ENCODE measurements around the gene MRPL12. TPM values are rescaled to one million over a fixed set of nuclear protein-coding genes. Genes with fewer than 3 reads are reported as not detected.

Gene MRPL12
- total RNA-seq, 1 experiment from 2014 or later: 108 TPM

DNA sequence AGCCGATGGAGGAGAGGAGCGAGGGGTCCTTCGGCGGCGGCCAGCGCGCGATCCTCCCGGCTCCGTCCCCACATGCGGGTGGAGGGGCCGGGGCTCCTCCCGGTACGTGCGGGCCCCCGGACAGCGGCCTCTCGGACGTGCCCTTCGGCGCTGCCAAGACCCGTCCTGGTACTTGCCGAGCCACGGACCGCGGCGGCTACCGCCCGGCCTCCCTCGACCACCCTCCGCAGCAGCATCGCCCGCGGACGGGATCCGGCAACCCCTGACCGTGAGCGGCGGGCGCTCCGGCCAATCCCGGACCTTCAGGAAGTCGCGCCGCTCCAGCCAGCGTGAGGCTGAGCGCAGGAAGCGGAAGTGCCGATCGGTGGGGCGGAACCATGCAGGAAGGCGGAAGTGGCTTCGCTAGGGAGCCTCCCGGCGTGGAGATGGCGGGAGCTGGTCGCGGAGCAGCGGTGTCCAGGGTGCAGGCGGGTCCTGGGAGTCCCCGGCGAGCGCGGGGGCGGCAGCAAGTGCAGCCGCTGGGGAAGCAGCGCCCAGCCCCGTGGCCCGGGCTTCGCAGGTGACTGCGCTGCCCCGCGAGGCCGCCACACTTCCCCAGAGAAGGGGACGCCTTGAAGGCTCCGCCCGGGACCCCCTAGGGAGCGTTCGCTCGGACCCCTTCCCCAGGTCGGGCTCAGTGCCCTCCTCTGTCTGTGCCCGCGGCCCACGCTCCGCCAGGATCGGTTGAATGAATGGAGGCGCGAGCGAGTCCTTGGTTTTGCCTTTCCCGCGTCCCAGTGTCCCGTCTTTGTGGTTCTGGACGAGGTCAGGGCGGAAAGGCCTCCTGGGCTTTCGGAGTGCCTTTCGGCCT lies 36.6 kb upstream of the MRPL12 start, which contains the start of the genes CCDC137 and OXLD1:
Gene CCDC137, plus strand, starts transcription at position 396 of the 850 bp plus-strand sequence. Its CDS starts 30 bp downstream, at position 426.
Gene OXLD1, minus strand, starts transcription at position 264 of the 850 bp plus-strand sequence. Its CDS starts 28 bp downstream, at position 236.
- Histone ChIP-seq H3K4me2 (ENCODE audit: low read length) (peak within 1 kb of the TSS; percentile 100), H3F3A (ENCODE audit: low read length, unreplicated experiment) (no peaks in the 10 kb centered on the region), H3K9me3 (ENCODE audit: low read length) (no peaks in the 10 kb centered on the region), H2AFZ (ENCODE audit: low read length) (peak within 1 kb of the TSS; percentile 71), H3K79me2 (ENCODE audit: low read length) (peaks cover 56% of the 10 kb centered on the region), H3K27me3 (ENCODE audit: low read length) (no peaks in the 10 kb centered on the region), H3K9me2 (replicated peaks; ENCODE audit: low read length) (no peaks in the 10 kb centered on the region), H3K4me1 (ENCODE audit: insufficient read depth, low read length) (peaks cover 35% of the 10 kb centered on the region), H3K4me3 (ENCODE audit: low read length) (peak within 1 kb of the TSS; percentile 93), H3K9ac (ENCODE audit: low read length) (peak within 1 kb of the TSS; percentile 98), H3K36me3 (ENCODE audit: low read depth, low read length) (peaks cover 20% of the 10 kb centered on the region), H3K27ac (ENCODE audit: low read length) (peak within 1 kb of the TSS; percentile 69), H4K20me1 (ENCODE audit: low read length) (no peaks in the 10 kb centered on the region)
- intact Hi-C loops (cut with micrococcal nuclease): loop anchor here (2.0 kb wide), 1 partner anchor 30 kb away; the partner anchor contains the start of genes NPLOC4 and TSPAN10
- peak; percentile 97 for DNase-seq
- TF ChIP-seq EZH2phosphoT487 (IDR thresholded peaks at IDR 0.05; ENCODE audit: borderline replicate concordance, low read length) (no peak), EZH2 (IDR thresholded peaks at IDR 0.05; ENCODE audit: low read length, unreplicated experiment) (no peak)
- TF ChIP-seq, protein P1, sequence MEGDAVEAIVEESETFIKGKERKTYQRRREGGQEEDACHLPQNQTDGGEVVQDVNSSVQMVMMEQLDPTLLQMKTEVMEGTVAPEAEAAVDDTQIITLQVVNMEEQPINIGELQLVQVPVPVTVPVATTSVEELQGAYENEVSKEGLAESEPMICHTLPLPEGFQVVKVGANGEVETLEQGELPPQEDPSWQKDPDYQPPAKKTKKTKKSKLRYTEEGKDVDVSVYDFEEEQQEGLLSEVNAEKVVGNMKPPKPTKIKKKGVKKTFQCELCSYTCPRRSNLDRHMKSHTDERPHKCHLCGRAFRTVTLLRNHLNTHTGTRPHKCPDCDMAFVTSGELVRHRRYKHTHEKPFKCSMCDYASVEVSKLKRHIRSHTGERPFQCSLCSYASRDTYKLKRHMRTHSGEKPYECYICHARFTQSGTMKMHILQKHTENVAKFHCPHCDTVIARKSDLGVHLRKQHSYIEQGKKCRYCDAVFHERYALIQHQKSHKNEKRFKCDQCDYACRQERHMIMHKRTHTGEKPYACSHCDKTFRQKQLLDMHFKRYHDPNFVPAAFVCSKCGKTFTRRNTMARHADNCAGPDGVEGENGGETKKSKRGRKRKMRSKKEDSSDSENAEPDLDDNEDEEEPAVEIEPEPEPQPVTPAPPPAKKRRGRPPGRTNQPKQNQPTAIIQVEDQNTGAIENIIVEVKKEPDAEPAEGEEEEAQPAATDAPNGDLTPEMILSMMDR (conservative IDR thresholded peaks at IDR 0.05; ENCODE audit: low read depth, low read length): no peak
- ChIA-PET CTCF (no interaction called here), POLR2A (ENCODE audit: unreplicated experiment) (interaction anchor here (0.5 to 0.6 kb wide), 2 partner anchors 36 to 95 kb away, joined by 3 to 4 read pairs; partner anchors contain the start of gene MRPL12)
- BruUV-seq (replicated peaks): no TSS peak
- ATAC-seq: peak; percentile 98

DNA sequence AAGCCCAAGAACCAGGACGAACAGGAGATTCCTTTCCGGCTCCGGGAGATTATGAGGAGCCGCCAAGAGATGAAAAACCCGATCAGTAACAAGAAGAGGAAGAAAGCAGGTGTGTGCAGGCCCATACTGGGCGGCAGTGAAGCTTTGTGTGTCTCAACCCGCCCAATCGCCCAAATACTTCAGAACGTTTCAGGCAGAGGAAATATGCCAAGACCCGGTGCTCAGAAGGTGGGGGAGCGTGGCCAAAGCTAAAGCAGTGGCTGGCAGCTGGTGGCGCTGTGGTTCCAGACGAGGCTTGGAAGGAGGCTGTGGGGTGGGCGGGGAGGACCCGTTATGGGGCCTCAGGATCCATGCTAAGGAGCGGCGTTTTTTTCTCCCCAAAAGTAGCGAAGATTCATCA lies 35.4 kb upstream of the MRPL12 start:
- peak overlapping the region; percentile 98 for H3K9ac ChIP-seq (ENCODE audit: low read length)
- H3K4me2 ChIP-seq (ENCODE audit: low read length): peak overlapping the region; percentile 100

More for the DNA sequence above, 35.4 kb upstream of the MRPL12 start:
- ChIA-PET POLR2A (ENCODE audit: unreplicated experiment) (interaction anchor here (0.5 to 0.6 kb wide), 2 partner anchors 17 to 166 kb away, joined by 3 to 4 read pairs; no protein-coding TSS in a partner anchor), CTCF (interaction anchor here (0.6 to 1.0 kb wide), 2 partner anchors 31 to 98 kb away, joined by 3 to 7 read pairs; partner anchors contain the start of genes NPLOC4 and TSPAN10)
- Histone ChIP-seq H3K27ac (ENCODE audit: low read length) (no peak overlapping the region), H2AFZ (ENCODE audit: low read length) (no peak overlapping the region), H3F3A (ENCODE audit: low read length, unreplicated experiment) (no peaks in the 10 kb centered on the region), H4K20me1 (ENCODE audit: low read length) (no peaks in the 10 kb centered on the region), H3K9me2 (replicated peaks; ENCODE audit: low read length) (no peaks in the 10 kb centered on the region), H3K27me3 (ENCODE audit: low read length) (no peaks in the 10 kb centered on the region), H3K79me2 (ENCODE audit: low read length) (peaks cover 56% of the 10 kb centered on the region), H3K36me3 (ENCODE audit: low read depth, low read length) (peaks cover 32% of the 10 kb centered on the region), H3K4me3 (ENCODE audit: low read length) (peak overlapping the region; percentile 93), H3K4me1 (ENCODE audit: insufficient read depth, low read length) (peaks cover 35% of the 10 kb centered on the region), H3K9me3 (ENCODE audit: low read length) (no peaks in the 10 kb centered on the region)
- TF ChIP-seq, protein P1 (conservative IDR thresholded peaks at IDR 0.05; ENCODE audit: low read depth, low read length): peak; percentile 81
- no peak for TF ChIP-seq EZH2phosphoT487 (IDR thresholded peaks at IDR 0.05; ENCODE audit: borderline replicate concordance, low read length)
- no peak for TF ChIP-seq EZH2 (IDR thresholded peaks at IDR 0.05; ENCODE audit: low read length, unreplicated experiment)
- peak; percentile 13 for ATAC-seq
- DNase-seq: peak; percentile 50
- TSS peak; percentile 42 for BruUV-seq (replicated peaks)
- intact Hi-C loops (cut with micrococcal nuclease): loop anchor here (2.0 kb wide), 1 partner anchor 31 kb away; the partner anchor contains the start of genes NPLOC4 and TSPAN10

Measured in PC-3 (cell line).